Measurements from ENCODE around the gene NDUFV1.

The NDUFV1 gene

DNA sequence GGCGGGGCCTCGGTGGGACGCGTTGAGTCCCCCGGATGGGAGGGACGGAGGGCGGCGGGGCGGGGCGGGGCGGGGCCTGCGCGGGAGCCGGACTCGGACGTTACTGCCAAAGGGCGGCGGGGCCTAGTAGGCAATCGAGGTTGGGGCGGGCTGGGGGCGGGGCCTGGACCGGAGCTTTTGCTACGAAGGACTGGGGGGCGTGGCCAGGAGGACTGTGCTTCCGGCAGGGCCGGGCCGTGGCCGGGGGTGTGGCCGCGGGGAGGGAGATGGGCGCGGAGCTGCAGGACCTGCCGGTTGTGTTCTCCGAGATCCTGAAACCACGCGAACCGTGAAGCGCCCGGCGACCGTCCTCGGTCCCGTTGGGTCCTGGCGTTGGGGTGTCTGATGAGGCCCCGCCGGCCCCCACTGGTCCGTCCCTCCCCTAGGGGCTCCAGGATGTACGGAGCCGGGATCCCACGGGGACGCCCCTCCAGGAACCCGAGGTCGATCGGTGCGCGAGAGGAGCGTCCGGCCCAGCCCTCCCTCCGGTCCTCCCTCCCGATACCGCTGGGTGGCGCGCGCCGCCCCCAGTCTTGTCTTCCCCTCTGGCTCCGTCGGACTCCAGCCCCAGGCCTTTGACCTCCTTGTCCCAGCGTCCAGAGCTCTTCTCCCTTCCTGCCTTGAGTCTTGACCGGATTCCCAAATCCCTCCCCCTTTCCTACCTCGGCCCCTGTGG lies 23.6 kb downstream of the NDUFV1 start:
- DNase-seq (ENCODE audit: low spot score): peak; percentile 100
- TF ChIP-seq, protein P1, sequence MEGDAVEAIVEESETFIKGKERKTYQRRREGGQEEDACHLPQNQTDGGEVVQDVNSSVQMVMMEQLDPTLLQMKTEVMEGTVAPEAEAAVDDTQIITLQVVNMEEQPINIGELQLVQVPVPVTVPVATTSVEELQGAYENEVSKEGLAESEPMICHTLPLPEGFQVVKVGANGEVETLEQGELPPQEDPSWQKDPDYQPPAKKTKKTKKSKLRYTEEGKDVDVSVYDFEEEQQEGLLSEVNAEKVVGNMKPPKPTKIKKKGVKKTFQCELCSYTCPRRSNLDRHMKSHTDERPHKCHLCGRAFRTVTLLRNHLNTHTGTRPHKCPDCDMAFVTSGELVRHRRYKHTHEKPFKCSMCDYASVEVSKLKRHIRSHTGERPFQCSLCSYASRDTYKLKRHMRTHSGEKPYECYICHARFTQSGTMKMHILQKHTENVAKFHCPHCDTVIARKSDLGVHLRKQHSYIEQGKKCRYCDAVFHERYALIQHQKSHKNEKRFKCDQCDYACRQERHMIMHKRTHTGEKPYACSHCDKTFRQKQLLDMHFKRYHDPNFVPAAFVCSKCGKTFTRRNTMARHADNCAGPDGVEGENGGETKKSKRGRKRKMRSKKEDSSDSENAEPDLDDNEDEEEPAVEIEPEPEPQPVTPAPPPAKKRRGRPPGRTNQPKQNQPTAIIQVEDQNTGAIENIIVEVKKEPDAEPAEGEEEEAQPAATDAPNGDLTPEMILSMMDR (IDR thresholded peaks at IDR 0.05; ENCODE audit: extremely low read depth, insufficient read depth, missing control alignments): peak; percentile 85
- in situ Hi-C loops (cut with MboI; ENCODE audit: low pct_unique_long_range_greater_than_20kb, low sequenced_read_pairs, unreplicated experiment): no loop called here

DNA sequence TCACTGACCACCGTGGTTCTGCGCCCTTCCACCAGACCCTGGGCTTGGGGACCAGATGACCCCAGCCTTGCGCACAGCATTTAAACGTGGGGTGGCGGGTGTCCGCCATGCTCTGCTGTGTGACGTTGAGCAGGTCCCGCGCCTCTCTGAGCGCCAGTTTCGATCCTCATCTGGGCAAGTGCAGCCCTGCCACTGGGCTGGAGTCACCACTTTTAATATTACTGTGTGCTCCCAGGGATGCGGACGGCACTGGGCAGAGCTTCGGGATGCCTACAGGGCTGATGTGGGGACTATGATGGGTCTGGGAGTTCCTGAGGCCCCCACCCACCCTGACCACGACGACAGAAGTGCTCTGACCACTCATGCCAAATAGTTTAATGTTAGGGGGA lies 24.2 kb downstream of the NDUFV1 start:
- in situ Hi-C loops (cut with MboI; ENCODE audit: low pct_unique_long_range_greater_than_20kb, low sequenced_read_pairs, unreplicated experiment): no loop called here
- DNase-seq (ENCODE audit: low spot score): no peak
- TF ChIP-seq, protein P1 (IDR thresholded peaks at IDR 0.05; ENCODE audit: extremely low read depth, insufficient read depth, missing control alignments): no peak

DNA sequence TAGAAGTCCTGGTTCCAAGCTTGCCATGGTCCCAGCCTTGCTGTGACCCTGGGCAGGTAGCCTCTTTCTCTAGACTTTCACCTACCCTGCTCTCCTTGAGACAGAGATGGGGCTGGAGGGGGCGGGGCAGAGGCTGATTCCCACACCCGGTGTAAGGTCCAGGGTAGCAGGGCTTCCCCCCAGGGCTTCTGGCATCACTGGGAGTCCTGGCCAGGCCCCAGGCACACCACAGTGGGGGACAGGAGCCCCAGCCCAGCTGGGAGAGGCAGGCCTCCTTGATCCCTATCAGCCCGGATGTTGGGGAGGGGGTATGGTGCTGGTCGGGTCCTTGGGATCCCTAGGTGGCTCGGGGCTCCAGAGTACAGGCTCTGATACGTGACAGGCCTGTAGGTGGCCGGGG lies 24.7 kb downstream of the NDUFV1 start:
- TF ChIP-seq, protein P1 (IDR thresholded peaks at IDR 0.05; ENCODE audit: extremely low read depth, insufficient read depth, missing control alignments): no peak
- DNase-seq (ENCODE audit: low spot score): no peak
- in situ Hi-C loops (cut with MboI; ENCODE audit: low pct_unique_long_range_greater_than_20kb, low sequenced_read_pairs, unreplicated experiment): no loop called here

DNA sequence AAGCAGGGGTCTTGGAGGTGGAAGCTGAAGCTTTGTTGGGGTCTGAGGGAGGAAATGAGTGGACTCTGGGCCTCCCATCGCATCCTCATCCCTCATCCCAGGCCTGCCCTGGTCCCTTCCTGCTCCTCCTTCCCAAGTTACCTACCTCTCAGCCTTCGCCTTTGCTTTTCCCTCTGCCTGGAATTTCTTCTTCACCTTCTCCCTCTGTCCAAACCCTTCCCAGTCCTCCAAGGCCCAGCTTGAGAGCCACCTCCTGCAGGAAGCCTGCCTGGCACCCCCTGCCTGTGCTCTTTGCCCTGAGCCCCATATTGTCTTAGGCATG lies 25.1 kb downstream of the NDUFV1 start:
- in situ Hi-C loops (cut with MboI; ENCODE audit: low pct_unique_long_range_greater_than_20kb, low sequenced_read_pairs, unreplicated experiment): no loop called here
- no peak for DNase-seq (ENCODE audit: low spot score)
- TF ChIP-seq, protein P1 (IDR thresholded peaks at IDR 0.05; ENCODE audit: extremely low read depth, insufficient read depth, missing control alignments): no peak

DNA sequence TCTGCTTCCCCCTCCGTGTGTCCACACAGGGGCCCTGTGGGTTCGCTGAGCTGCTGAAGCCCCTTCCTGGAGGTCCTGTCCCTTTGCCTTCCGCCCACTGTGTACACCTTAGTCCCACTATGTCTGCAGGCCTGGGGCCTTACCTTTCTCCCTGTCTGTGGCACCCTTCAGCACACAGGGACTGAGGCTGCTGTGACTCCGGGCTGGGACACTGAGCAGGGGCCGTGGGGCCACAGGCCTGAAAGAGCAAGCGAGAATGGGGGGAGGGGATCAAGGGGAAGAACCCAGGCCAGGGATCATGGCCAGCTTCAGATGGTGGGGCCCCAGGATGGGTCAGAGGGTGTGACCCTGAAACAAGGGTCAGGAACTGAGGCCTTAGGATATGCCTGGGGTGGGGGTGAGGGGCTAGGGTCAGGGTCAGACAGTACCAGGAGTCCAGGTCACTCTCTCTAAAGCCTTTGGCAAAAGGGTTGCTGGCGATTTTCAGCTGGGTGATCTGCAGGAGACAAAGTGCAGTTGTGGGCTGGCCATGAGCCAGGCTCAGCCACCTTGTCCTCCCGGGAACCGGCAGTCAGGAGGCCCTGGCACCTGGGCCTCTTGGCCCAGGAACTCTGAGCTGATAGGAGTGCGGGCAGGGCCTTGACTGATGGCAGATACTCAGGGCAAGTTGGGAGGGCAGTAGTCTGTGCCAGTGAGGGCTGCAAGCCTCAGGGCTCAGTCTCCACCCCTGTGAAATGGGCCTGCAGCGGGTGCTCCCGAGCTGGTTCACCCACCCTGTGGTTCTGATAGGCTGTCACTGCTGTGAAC lies 25.6 kb downstream of the NDUFV1 start:
- in situ Hi-C loops (cut with MboI; ENCODE audit: low pct_unique_long_range_greater_than_20kb, low sequenced_read_pairs, unreplicated experiment): no loop called here
- no peak for DNase-seq (ENCODE audit: low spot score)
- TF ChIP-seq, protein P1 (IDR thresholded peaks at IDR 0.05; ENCODE audit: extremely low read depth, insufficient read depth, missing control alignments): no peak

DNA sequence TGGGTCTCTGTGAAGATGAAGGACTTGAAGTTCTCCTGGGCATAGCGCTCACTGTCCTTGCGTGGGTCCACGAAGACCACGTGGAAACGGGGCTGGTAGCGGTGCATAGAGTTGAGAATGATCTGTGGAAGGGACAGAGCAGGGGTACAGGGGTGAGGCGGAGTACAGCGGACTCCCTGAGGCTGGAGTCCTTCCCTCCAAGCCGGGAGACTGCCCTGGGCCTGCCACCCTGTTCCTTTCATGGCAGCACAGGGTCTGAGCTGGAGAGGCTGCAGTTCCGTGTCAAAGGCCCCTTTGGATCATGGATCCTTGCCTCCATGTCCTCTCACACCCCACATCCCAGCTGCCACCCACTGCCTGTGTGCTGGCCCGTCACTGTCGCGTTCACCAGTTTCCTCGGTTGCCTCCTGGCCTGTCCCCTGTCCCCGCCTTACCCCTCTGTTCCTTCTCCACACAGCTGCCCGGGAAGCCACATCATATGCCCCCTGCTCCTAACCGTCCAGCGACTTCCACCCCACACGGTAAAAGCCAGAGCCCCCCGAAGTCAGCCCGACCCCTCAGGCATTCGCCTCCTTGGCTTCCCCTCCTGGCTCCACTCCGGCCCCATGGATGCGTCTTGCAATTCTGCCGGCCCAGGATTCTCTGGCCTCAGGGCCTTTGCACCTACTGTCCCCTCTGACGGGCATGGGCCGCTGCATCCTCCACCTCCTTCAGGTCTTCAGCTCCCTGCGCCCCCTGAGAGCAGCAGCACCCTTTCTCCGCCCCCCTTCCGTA lies 26.4 kb downstream of the NDUFV1 start:
- TF ChIP-seq, protein P1 (IDR thresholded peaks at IDR 0.05; ENCODE audit: extremely low read depth, insufficient read depth, missing control alignments): no peak
- DNase-seq (ENCODE audit: low spot score): no peak
- in situ Hi-C loops (cut with MboI; ENCODE audit: low pct_unique_long_range_greater_than_20kb, low sequenced_read_pairs, unreplicated experiment): no loop called here
